HG02678 (cell line): ENCODE results near the gene TRIO.

Experiments
- ATAC-seq: cut with Tn5 transposase; IDR thresholded peaks from one replicate; pipeline ENCODE4 v1.9.1; 2021; ENCODE audit warnings: mild to moderate bottlenecking, moderate library complexity; ENCODE audit not compliant: unreplicated experiment

Gene TRIO

DNA sequence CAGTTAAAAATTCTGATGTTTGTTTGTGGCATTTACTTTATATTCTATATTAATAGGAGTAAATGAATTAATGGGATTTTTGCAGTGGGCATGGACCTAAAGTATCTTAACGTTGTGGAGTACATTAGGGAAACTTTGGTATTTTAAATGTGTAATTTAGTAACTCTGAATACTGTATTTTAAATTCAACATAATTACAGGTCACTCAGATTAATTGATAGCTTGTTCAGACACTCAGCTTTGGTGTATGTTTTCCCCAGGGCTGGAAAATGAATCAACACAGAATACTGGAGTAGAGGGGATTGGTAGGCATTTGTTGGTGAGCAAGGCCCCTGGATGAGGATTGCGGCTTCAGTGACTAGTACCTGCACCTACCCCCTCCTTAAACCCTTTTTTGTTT lies 117.5 kb downstream of the TRIO start:
- no peak for ATAC-seq

DNA sequence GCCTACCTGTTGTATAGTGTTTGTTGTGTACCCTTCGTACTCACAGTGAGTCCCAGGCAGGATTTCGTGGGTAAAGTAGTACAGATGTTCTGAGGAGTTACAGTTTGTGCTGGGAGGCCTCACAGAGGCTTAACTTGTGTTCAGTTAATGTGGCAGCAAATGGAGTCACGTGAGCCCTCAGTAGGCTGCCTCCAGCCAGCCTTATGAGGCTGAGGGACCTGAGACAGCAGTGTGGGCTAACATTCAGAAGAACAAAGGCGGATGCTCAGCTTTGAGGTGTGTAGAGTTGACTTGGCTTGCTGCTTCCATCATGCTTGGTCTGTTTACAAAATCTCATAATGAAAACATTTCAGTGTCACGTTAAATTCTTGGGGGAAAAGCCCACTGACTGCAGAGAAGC lies 118.1 kb downstream of the TRIO start:
- ATAC-seq: peak; percentile 24

DNA sequence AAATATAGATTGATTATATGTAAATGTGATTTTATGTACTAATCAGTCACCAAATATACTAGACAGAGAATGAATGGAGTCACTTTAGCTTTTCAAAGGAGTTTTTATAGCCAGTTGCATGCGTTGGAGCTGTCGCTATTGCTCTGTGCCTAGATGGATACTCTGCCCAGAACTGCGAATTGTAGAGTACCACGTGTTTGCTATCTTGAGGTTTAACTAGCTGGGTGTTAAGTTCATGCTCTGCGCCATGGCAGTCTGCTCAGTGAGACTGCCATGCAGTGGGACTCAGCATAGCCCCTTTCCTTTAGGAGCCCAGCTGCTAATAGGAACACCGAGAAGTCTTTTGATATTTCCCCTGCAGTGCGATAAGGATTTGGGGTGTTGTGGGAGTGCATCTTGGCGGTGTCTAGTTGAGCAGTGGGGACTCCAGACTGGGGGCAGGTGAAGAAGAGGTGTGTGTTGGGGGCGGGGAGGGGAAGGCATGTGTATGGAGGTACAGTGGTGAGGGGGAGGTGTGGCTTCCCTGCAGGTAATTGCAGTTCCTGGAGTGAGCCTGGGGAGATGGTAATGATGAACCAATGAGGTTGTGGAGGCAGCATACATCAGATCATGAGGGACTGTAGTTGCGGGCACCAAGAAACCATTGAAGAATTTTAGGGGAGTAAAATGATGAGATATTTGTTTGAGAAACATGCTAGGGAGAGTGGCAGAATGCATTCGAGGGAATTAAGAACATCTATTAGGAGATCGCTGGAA lies 118.9 kb downstream of the TRIO start:
- no peak for ATAC-seq

DNA sequence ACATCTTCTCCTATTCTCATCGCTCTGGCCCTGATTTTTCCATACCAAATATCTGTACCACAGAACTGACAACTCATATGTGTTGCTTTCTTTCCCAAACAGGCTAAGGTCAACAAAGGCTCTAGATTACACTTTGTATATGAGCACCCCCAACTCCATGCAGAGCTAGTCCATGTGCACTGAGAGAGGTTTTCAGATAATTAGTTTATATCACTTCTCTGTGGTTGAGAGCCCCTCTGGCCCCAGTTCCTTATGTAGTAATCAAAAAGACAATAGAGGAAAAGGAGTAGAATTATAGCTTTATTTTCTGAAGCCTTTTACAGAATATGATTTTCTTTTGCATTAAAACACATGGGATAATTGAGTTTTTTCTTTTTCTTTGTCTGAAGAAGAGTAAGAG lies 120.0 kb downstream of the TRIO start:
- no peak for ATAC-seq

DNA sequence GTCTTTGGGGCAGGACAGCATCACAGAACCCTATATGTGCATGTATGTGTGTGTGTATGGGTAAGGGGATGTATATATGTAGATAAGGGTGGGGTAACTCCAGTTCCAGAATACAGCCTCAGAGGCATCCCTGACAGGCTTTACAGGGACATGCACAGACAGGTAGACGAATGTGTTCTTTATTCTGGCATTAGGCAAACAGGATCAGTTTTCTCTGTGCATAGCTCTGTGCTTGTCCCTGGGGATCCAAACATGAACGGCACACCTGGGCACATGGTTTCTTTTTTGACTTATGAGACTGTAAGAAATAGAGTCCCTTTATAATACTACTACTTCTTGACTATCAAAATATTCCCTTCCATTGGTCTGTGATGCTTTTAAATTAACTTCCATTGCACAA lies 120.6 kb downstream of the TRIO start:
- ATAC-seq: no peak

DNA sequence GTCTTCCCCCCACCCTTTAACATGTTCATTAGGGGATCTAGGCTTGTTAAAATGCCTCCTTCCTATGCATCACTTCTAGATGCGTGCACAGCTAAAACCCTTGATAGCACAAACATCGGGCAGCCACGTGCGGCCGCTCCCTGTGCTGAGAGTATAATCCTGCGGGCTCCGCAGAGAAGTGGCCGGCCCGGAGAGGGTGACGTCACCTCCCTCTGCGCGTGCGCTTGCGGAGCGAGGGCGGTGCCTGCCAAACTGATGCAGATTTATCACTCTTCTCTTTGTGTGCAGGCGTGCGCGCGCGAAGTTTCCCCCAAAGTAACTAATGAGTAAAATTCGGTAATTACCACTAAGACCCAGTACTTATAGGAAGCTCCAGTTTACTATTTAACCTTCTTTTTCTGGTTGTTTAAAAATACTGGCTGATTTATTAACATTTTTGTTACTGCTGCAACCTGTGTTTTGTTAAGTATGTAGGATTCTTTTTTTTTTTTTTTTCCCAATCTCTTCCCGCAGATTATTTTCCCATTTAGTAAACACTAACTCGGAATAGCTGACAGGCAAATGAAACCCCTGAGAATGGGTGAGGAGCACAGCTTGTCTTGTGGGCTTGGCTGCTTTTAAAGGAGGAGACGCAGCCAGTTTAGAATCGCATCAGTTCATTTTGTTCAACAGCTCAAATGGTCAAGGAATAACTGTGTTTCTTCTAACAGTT lies 121.6 kb downstream of the TRIO start:
- ATAC-seq: peak; percentile 81

DNA sequence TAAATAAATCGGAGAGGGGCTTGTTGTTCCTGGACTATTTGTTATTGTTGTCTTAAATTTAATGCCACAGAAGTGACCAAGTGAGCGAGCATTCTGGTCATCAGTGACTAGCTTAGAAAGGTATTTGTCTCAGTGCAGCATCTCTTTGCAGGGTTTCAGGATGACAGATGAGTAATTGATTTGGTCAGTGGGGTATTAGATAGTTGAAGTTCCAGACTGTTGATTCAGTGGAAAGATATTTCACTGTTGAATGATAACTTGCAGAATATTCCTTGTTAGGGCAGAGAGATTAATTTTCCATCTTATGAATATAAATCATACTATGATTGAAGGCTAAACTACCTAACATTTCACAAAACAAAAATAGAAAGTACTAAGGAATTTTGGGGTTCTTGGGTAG lies 122.4 kb downstream of the TRIO start:
- ATAC-seq: no peak

DNA sequence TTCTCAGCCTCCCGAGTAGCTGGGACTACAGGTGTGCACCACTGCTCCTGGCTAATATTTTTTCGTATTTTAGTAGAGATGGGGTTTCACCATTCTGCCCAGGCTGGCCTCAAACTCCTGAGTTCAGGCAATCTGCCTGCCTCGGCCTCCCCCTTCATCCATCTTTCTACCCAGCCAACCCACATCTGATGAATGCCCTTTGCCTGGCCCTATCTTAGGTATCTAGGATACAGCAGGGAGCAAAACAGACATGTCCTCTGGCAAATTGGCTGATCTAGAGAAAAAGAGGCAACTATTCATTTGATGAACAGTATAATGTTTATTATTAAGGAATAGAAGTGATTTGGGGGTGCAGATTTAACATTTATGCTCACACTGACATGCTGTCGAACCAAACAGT lies 123.0 kb downstream of the TRIO start:
- ATAC-seq: no peak

DNA sequence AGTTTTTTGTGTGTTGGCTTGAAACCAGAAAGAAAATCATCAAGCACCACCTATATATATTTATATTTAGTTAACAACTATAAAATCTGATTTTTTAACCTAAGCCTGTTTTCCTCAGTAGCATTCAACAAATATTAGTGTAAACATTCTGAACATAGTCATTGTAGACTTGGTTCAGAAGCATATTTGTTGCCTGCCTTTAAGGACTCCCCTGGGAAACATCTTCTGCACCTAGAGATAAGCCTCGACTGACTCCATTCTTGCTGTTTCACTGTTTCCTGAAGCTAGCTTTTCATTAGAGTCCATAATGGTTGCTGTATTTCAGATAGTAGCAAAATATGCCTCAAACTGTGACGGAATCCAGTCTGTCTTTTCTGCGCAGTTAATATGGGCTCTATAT lies 123.5 kb downstream of the TRIO start:
- ATAC-seq: no peak

DNA sequence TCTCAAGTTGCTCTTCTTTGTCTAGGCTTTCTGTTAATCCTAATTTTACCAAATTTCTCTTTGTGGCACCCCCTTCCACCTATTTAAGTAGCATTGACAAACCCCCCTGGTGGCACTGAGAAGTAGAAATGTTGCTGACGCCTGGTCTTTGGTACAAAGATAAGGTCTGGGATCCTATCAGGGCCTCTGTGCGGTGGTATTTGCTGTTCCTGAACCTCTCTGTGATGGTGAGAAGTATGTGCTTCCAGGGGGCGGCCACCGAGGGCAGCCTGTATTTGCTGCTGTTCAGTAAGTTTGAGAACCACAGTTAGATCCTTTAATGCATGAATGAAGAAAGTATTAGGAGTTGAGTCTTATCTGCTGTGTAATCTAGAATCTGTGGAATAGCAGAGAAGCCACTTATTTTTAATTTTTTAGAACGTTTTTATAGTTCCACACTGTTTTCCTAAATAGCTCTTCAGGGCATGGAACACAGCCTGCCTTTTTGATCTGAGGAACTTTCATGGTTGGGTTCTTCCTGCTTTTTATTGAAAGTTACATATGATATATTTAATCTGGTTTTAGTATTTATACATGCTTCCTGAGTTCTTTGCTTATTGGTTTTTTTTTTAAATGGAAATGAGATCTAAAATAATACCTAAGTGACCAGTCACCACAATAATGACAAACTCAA lies 124.2 kb downstream of the TRIO start:
- ATAC-seq: no peak

DNA sequence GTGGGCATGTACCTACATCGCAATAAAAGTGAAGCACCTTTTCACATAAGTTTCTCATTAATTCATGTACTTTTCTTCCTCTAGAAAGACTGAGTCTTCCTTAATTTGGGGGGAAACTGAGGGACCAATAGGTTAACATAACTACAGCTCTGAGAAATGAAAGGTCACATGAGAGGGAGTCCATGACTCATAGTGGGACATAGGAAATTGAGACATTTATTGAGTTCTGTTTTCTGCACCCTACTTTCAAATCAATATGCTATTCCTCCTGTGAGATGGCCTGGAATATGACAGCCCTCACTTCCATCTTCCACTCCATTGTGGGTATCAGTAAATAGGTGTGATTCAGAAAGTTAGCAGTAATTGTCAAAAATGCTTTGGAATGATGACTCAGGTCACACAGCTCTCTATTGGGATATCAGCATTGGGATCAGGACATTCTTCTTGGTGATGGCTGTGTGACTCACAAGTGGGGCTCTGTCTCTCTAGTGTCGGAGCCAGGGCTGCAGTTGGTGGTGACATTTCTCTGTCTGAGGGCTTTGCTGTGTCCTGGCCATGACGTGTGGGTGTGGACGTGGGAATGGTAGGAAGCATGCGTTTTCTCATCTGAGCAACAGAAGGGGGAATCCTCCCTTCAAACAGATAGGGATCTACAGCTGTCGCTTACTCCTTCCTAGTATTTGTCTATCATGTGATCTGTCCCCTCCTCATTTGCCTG lies 125.0 kb downstream of the TRIO start:
- ATAC-seq: no peak

DNA sequence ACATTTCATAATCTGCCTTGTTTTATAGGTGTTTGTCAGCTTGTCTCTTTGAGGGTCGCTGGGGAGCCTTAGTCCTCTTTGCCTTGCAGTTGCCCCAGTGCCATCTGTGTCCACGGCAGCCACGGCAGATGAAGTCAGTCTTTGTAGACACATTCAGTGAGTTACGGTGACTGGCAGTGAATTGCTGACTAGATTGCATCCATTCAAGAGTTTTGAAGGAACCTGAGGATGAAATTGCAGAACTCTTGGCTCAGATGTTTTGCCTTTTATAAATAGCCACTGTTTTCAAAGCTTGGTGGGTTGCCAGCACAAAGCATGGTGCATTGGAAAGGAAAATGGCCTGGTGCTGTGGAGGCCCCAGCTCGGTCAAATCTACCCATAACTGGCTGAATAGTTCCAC lies 125.6 kb downstream of the TRIO start:
- no peak for ATAC-seq

DNA sequence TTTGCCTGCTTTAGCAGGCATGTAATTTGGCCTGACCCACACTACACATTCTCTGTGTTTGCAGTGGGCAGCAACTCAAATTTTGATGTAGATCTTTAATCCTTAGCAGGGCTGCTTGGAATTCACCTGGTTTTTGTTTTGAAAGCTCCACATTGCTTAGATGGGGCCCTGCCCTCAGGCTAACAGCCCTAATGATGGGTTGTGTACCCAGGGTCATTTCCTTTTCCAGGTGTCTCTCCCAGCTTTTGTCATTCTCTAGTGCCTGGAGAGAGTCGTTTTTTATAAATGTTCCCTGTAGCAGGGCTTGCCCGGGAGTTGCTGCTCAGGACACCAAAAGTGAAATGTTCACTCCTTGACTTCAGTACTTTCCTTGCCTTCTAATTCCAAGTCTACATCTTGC lies 126.3 kb downstream of the TRIO start:
- ATAC-seq: no peak

DNA sequence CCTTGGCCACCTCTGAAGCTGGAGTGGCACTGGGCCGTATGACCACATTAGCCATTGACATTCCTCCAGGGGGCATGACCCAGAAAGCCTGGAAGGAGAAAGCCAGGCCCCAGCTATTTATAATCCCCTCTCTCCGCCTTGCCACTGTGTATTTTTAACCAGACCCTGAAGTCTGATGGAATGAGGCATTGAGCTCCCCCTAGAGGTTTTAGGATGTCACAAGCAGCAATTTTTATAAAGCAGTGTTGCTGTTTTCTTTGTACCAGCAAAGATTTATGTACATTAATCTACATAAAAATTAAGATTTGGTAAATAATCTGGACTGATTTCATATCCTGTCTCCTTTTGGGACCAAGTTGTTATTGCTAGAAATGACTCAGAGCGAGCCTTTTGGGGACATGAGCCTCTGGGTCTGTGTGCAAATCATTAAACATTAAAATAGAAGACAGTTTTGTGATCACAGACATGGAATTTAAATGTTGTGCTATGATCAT lies 127.1 kb downstream of the TRIO start:
- peak; percentile 61 for ATAC-seq

DNA sequence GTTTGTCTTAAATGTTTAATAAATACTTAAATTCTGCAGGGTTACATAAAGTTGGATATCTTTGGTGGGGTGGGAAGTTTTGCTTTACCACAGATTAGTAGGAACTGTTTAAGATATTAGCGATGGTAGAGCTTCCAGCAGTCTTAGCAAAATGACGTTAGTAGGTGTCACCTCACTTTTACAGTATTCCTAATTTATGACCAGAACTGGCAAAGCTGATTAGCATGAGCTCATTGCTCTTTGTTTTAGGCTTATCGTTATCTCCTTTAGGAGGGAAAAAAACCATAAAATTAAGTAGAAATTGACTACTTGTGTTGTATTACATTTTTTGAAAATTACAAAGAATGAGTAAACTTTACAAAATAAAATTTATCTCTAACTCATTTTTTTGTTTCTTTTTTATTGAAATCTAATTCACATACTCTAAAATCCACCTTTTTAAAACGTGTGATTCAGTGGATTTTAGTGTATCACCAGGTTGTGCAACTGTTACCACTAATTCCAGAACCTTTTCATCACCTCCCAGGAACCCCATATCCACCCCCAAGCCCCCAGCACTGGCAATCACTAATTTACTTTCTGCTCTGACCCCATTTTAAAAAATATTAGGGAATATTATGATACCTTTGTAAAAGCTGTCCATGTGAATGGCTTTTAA lies 129.5 kb downstream of the TRIO start:
- ATAC-seq: no peak

DNA sequence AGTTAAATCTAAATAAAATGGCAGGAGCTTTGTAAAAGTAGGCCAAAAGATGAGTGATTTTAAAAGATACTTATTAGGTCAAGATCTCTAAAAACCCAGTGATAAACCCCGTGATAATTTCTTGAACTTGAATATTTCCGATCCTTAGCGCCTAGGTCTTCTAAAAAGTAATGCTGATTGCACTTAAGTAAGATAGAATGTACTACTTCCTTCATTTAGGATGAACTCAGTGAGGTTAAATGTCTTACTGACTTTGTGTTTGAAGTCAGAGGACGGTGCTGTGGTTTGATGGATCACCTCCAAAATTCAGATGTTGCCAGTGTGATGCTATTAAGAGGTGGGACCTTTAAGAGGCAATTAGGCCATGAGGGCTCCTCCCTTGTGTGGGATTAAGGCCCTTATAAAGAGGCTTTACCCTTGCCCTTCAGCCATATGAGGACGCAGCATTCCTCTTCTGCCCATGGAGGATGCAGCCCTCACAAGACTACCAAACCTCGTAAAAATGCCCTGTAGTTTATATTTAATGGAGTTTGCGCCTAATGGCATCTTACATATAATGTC lies 130.1 kb downstream of the TRIO start:
- no peak for ATAC-seq

DNA sequence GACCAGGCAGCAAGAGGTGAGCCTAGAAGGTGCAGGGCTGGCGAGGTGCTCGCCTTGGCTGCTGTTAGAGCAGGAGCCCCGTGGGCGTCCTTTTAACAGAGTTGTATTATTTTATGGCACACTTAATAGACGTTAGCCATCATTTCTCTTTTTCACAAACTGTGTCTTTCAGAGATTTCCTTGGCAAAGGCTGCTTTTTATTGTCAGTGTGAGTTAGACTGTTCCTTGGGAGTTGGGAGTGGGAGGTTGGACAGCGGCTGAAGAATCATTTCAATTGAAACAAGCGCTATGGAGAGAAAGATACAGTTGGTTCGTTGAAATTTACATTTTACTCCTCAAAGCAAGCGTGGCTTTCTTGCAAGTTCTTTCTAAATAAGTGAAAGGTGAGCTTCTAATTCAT lies 133.2 kb downstream of the TRIO start:
- ATAC-seq: no peak

DNA sequence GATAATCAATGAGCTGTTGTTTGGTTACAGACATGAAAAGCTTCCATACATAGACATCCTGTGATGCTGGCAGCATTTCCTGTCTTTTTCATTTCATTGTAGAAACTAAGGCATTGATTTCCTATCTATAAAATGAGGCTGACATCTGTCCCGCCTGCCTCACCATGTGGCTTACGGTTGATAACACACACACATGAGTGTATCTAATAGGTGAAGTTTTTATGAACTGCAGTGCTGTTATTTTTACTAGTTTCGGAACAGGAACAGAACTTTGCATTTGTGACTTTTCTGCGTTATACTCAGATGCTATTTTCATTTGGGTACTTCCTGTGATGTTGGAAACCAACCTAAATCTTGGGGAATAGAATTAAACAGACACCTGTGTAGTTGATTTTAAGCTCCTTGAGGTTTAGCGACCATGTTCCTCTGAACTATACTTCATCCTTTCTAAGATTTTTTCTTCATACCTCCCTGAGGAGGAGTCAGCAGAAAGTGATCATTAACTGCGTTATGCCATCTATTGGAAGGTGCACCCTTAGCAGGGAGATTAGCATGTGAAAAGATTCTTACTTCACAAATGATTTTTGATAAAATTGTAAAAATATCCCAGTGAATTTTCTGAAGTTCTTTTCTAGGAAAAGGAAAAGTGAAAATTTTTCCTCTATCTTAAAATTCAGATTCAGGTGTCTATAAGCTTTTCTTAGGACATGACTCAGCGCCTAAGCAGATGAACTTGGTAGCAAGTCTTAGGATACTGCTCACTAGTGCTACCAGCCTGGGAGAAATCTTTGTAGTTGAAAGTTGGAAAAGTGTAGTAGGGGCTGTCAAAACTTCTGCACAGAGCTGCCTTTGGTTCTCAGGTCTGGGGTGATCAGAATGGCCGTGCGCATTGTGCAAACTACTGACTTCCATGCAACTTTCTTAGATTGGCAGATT lies 134.5 kb downstream of the TRIO start:
- ATAC-seq: peak; percentile 49

DNA sequence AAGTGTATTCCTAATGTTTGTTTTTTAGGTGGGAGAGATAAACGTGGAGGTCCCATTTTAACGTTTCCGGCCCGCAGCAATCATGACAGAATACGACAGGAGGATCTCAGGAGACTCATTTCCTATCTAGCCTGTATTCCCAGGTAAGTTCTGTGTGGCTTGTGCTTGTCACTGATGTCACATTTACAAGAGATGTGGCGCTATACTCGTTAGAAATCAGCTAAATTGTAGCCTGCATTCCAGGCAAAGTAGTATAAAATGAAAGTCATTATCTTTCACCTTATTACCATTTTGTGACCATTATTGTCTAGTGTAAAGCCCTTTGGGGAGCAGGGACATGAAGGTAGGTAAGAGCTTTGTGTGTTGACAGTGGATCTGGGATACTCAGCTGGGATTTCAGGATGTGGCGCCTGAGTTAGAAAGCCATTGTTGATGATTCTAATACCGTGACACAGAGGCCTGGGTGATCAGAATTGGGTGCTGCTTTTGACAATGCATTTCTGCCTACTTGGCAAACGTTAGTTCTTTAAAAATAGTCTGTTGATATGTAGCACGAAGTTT lies 137.2 kb downstream of the TRIO start:
- ATAC-seq: no peak
